GM06990 (cell line): ENCODE data around the gene LOXHD1.

Experiments used
- DNase-seq: peaks from one replicate; pipeline ENCODE4 v3.0.0-alpha.2; 2011; ENCODE audit not compliant: insufficient read length; ENCODE audit errors: extremely low read depth
- H3K27me3 ChIP-seq: replicated peaks from 2 replicates; pipeline ENCODE4 v1.6.0; 2011; ENCODE audit warnings: low read length; ENCODE audit not compliant: control insufficient read depth, insufficient read depth
- H3K36me3 ChIP-seq: 2 replicates; pipeline ENCODE4 v1.5.1; 2011; ENCODE audit warnings: low read length; ENCODE audit not compliant: control insufficient read depth, insufficient read depth
- H3K4me3 ChIP-seq: replicated peaks from 2 replicates; pipeline ENCODE4 v1.5.1; 2011; ENCODE audit warnings: low read depth, mild to moderate bottlenecking, control low read depth, low read length
- CTCF ChIP-seq: IDR thresholded peaks from 2 replicates; pipeline ENCODE4 v1.5.1; 2011; ENCODE audit warnings: low read length, control low read depth, mild to moderate bottlenecking, inconsistent platforms; ENCODE audit not compliant: insufficient read depth, poor library complexity, severe bottlenecking

LOXHD1 gene

DNA sequence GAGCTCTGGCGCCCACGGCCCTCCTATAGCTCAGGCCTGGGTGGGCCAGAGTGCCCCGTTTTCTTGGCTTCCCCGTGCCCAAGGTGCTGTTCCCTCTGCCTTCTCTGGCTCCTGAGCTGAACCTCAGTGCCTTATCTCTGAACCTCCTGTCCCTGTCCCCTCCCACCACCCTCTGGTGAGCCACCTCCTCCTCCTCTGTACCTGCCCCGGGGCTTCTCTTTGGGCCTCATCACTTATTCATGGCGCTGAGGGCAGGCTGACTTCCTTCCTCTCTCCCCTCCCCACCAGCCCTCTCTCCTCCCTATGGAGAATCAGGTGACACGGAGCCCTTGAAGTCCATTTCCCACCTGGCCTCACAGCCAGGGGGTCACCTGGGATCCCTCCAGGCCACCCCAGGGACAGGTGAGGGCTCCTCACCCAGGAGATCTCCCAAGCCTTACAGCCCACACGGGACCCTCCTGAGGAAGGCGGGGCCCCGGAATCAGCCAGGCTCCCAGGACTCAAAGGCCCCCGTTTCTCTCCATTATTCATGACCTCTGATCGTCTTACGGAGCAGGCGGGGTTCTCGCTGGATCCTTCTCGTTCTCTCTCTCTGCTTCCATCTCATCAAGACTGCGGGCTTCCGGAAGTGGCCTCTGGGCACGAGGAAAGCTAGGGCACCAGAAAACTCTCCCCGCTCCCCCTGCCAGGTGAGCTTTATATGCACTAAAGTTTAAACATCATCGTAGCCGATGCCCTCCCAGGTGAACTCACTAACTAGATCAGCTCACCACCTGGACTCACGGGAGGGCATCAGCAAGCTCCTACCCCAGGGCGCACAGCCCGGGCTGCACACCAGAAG lies at the start of gene LOXHD1:
LOXHD1 (minus strand) TSS at position 106 of the 841 bp plus-strand sequence. CDS start 187 bp downstream, outside the sequence.
- Histone ChIP-seq H3K4me3 (no peak within 1 kb of the TSS), H3K36me3 (no peaks in the 10 kb centered on the region), H3K27me3 (no peaks in the 10 kb centered on the region; the same call in 1 of the 2 replicates)
- no peak for DNase-seq
- no peak for TF ChIP-seq CTCF

DNA sequence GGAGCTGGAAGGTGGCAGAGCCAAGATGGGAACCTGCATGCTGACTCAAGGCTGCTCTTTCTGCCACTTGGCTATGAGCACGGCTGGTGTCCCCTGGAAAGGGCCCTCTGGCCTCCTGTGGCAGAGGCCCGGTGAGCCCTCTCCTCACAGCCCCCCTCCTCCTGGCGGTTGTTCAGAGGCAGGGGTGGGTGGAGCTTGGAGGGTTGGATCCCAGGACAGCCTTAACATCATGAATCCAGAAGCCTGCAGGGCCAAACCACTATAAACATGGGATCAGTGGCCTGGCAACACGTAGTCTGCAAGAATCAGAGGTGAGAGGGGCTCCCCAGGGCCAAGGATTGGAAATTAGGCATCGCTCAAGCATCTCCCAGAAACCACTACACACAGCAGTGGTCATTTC lies 48.5 kb upstream of the LOXHD1 start:
- H3K36me3 ChIP-seq: no peaks in the 10 kb centered on the region
- no peak for TF ChIP-seq CTCF
- no peak for DNase-seq
- H3K4me3 ChIP-seq: no peak overlapping the region
- no peaks in the 10 kb centered on the region for H3K27me3 ChIP-seq

- no peaks in the 10 kb centered on the region for H3K36me3 ChIP-seq
- no peak overlapping the region for H3K4me3 ChIP-seq
- no peak for TF ChIP-seq CTCF
- no peak for DNase-seq
- H3K27me3 ChIP-seq: no peaks in the 10 kb centered on the region
These were observed 47.8 kb upstream of the LOXHD1 start for GRCh38 chr18:46704816-46705215.

GRCh38 chr18:46704189-46704588 lies 47.2 kb upstream of the LOXHD1 start:
- no peak for DNase-seq
- no peaks in the 10 kb centered on the region for H3K27me3 ChIP-seq
- no peak for TF ChIP-seq CTCF
- no peaks in the 10 kb centered on the region for H3K36me3 ChIP-seq
- H3K4me3 ChIP-seq: no peak overlapping the region

- DNase-seq: no peak
- H3K36me3 ChIP-seq: no peaks in the 10 kb centered on the region
- no peaks in the 10 kb centered on the region for H3K27me3 ChIP-seq
- no peak for TF ChIP-seq CTCF
- no peak overlapping the region for H3K4me3 ChIP-seq
These were observed 45.5 kb upstream of the LOXHD1 start for GRCh38 chr18:46702471-46702870.
